Activated T-cell treated with anti-CD3 and anti-CD28 coated beads for 24 hours (primary cell): ENCODE results near the gene LRRTM4.
"Not testable (repeated sequence)": the region's sequence is repeated elsewhere in the genome, so short reads cannot be mapped to it uniquely, and the experiment has no call there.

ENCODE experiments used
- DNase-seq: peaks from one replicate; pipeline ENCODE4 v3.0.0-alpha.2; 2020; ENCODE audit warnings: low read depth

LRRTM4 gene

DNA sequence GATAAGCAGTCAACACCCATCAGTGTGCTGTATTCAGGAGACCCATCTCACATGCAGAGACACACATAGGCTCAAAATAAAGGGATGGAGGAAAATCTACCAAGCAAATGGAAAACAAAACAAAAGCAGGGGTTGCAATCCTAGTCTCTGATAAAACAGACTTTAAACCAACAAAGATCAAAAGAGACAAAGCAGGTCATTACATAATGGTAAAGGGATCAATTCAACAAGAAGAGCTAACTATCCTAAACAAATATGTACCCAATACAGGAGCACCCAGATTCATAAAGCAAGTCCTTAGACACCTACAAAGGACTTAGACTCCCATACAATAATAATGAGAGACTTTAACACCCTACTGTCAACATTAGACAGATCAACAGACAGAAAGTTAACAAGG lies 358.2 kb downstream of the LRRTM4 start:
- not testable (repeated sequence) for DNase-seq

DNA sequence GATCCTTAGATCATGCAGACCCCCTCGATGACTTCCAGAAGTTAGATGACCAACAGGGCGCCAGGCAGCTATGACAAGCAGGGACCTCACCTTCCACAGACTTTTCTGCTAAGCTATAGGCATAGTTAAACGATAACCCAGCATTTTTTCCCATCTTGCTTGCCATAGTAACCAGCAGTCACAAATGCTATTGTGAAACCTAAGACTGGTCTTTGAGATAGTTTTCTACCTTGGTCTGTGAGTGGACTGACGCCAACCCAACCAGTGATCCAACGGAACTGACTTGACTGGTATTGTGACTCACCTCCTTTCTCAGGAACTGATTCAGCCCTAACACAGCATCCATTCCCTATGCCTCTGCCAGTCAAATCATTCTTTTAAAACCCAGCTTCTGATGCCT lies 361.2 kb downstream of the LRRTM4 start:
- DNase-seq, result no peak

DNA sequence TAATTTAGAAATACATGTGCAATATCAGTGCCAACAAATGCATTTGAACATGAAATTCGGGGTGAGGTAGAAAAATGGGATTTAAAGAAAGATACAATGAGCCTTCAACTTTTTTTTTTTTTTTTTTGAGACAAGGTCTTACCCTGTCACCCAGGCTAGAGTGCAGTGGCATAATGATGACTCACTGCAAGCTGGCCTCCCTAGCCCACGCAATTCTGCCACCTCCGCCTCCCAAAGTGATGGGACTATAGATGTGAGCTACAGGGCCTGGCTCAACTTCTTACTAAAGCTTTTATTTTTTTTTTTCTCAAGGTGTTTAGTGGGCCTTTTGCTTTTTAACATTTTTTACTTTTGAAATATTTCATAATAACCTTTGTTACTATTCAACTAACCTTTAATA lies 365.6 kb downstream of the LRRTM4 start:
- DNase-seq, result no peak

DNA sequence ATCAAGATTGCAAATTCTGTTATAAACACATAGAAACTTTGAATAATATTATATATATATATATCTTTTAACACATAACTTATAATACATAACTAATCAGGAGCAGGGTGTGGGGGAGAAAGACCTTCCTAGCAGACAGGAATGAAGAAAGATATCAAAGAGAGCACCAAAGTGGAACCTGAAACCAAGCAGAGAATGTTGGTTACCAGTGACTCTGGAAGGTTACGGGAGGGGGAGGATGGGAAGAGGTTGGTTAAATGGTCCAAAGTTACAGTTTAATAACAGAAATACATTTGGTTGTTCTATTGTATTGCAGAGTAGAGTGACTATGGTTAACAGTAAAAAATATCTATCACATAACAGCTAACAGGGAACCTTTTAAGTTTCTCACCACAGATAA lies 366.7 kb downstream of the LRRTM4 start:
- DNase-seq, result no peak

DNA sequence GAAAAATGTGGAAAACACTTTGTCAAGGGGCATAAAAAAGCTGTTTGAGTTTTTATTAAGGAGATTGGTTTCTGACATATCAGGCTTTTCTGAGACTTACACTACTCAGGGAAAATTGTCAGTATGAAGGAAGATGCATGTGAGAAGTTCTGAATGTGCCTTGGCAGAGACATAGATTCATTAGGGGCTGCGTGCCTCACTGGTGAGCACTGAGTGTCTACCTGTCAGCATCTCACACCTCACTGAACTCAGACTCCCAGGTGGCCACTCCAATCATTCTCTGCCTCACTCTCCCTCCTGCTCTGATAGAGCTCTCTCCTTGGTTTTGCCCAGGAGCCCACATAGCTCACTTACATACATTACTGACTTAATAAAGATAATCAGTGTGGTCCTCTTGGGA lies 372.6 kb downstream of the LRRTM4 start:
- no peak for DNase-seq

DNA sequence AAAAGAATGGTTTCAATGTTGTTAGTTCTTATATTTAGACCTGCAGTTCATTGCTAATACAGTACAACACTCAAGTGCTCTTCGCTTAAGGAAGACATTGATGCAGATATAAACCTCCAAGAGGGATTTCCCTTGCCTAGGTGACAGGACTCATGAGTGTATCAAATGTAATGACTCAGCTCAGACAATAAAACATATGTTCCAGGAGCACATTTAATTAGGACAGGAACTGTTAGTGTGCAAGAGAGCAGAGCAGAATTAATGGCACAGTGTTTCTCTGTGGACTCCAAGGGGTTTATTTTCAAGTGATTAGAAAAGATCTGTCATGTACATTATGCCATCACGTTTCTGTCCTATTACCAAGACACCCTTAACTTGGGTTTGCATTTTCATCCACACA lies 375.0 kb downstream of the LRRTM4 start:
- DNase-seq, result no peak

DNA sequence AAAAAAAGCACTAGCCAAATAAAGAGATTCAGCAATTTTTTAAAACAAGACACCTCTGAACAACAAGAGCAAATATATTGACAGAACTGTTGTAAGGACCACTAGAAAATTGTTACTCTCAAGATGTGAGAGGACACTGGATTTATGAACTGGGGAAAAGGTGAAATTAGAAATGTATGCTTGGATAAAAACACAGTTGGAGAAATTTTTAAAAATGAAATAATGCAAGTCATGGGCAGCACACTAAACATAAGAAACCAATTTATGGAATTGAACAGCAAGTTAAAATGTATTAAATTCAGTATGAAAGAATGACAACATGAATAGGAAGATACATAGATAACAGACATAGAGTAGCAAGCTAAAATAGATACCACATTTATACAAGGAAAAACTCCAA lies 377.4 kb downstream of the LRRTM4 start:
- DNase-seq, result no peak

DNA sequence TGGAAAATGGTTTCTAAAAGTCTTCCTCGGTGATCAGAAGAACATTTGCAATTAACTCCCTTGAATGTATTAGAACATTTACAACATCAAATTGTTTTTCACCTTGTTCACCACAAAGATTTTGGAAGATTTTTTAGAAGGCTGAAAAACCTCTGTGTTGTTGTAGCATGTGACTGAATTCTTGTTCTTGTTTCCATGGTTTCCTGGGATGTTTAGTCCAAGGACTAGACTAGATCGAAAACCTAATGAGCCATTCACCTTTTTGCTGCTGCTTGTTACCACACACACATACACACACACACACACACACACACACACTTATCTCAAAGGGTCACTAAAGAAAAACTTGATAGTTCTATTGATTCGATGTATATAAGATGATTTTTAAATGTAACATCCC lies 380.0 kb downstream of the LRRTM4 start:
- DNase-seq, result no peak

DNA sequence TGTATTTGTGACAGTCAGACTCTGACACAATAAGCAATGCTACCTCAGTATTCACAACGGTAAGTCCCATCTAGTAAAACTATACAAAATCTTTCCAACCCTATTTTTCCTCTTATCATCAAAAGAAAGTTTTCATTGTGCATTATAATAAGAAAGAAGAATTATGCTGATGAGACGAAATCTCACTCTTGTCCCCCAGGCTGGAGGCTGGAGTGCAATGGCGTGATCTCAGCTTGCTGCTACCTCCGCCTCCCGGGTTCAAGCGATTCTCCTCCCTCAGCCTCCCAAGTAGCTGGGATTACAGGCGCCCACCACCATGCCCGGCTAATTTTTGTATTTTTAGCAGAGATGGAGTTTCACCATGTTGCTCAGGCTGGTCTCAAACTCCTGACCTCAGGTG lies 393.7 kb downstream of the LRRTM4 start:
- DNase-seq, result not testable (repeated sequence)

DNA sequence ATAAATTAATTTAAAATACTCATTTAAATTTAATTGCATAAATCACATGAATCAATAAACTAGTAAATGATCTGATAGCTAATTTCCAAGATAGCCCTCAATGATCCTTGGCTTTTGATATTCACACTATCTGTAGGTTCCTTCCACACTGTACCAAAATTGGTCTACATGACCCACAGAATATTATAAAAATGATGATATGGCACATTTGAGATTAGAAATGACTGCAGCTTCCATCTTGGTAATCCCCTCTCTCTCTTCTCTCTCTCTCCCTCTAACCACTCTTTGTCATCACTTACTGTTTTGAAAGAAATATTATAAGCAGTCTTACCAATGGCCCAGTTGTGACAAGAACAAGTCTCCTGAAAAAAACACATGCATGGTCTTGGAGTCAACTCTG lies 394.8 kb downstream of the LRRTM4 start:
- no peak for DNase-seq

DNA sequence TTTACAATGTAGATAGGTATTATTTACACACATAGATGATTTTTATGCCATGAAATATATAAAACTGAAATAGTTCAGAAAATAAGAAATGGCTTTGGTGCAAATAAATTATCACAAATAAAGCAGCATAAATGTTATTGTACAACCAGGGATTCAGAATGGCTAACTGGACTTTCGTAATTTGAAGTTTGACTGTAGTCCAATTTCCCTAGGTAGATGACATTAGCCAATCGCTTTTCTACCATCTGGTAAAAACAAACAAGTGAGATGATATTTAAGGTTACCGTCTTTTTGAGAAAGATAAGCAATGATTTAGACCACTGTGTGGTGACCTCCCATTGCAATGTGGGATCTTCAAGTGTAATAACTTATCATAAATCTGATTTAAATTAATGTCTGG lies 400.7 kb downstream of the LRRTM4 start:
- no peak for DNase-seq

DNA sequence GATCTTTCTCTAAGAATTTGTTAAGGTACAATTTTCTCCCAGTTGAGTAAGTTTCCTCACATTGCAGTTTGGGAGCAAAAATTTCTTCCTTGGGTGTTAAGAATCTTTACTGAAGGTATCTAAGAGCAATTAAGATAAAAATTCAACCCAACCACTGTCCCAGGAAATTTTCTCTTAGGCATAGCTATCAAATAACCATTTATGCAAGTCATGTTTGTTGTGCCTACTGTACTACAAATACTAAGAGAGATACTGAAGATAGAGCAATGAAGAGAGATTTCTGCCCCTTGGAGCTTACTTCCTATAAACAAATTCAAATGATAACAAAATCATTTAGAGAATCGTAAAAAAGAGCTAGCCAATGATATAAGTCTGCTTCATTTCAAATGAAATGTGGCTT lies 402.8 kb downstream of the LRRTM4 start:
- no peak for DNase-seq

DNA sequence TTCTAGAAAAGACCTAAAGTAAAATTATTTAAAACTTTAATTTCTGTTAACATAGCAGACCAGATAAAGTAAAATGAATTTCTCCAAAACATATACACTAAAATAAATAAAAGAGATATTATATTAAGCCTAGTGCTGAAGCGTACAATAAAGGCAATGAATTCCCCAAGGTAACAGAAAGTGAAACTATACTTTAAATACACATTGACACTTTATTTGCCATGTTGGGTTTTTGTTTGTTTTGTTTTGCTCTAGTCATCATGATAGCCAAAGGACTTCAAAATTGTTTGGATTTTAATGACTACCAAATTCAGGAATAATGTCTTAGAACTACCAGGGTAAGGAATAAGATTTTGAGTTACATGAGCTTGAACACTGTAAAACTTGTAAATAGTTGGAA lies 413.3 kb downstream of the LRRTM4 start:
- no peak for DNase-seq

DNA sequence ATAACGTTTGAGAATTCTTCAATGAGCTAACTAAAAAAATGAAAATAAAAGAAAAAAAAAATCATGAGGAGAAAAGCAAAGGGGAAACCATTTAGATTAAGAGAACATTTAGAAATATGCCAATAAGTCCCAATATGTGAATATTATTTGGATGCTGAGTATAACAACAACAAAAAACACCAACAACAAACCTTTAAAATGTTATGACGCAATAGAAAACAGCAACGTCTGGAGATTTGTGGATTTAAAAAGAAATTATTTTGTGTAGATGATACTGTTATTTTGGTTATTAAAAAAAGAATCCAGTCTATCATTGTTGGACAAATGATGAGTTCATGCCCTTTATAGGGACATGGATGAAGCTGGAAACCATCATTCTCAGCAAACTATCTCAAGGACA lies 417.2 kb downstream of the LRRTM4 start:
- DNase-seq, result no peak

DNA sequence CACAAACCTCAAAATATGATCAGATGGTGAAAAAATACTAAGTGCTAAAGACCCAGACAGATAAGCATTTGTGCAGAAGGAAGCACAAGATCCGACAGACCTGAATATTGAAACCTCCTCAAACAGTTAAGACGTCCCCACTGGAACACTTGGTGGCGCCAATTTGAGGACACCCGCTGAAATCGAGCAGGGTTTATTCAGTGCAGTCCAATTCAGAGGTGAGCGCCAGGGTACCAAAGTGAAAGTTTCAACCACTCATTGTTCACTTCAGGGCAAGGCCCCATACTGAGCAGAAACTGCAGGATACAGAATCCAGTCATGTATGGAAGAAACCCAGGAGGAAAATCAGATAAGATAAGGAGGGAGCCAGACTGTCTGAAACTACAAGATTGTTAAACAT lies 417.6 kb downstream of the LRRTM4 start:
- DNase-seq, result no peak

DNA sequence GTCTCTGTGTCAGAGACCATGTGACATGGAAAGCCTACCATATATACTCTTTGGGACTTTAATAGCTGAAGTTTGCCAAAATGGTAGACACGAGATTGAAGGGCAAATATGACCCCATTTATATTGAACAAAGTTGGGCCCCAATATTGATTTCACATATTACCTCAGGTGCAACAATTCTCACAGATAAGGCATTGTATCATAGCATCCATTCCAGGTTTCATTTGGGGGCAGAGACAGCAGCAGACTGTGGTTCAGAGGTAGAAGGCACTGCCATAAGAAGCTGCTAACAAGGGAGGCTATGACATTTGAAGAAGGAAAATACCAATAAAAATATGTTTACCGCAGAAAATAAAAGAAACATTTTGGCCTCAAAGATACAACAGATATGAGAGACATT lies 419.2 kb downstream of the LRRTM4 start:
- DNase-seq, result no peak

DNA sequence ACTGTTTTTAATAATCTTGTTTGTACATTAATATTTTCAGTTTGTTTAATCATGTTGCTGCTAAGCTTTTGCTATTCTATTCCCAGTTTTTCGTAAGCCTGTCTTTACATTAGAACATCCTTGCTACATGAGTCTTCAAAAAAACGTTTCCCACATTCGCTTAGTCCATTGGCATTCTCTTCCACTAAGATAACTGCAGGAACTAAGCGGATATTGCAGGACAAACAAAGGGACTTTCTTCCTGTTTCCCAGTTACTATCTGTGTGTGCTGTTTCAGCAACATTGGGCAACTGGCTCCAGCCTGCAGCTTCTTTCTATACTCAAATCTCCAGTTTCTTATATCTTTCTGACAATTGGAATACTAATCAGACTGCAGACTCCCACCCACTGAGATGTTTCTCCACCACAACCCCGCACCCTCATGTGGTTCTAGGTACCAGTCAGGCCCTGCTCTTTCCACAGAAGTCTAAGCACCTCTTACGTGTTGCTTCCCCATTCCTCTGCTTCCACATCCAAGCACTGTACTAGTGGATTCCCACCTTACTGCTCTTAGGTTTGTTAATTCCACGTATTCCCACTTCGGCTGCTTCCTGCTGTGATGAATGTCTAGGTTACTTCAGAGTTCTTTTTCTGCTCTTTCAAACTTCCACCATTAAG lies 420.3 kb downstream of the LRRTM4 start:
- no peak for DNase-seq

DNA sequence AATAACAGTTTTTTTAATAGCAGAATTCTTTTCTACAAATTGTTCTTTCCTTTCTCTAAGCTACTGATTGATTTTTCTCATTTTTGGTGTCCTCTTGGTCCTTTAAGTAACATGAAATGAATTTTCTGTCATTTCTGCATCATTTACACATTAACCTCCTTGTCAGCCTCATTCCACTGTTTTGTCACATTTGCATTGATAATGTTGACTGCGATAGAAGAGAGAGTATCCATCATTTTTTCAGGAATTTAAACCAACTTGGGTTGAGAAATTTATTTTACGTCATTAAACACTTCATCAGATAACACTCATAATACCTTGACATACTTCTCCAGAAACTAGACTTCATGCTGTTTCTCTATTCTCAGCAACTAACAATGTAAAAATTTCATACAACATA lies 422.2 kb downstream of the LRRTM4 start:
- no peak for DNase-seq

DNA sequence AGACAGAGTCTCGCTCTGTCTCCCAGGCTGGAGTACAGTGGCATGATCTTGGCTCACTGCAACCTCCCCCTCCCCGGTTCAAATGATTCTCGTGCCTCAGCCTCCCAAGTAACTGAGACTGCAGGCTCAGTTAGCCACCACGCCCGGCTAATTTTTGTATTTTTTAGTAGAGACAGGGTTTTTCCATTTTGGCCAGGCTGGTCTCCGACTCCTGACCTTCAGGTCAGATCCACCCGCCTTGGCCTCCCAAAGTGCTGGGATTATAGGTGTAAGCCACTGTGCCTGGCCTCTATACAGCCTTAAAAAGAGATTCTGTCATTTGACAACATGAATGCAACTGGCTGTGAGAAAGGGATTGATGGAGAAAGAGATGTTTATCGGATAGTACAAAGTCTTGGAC lies 426.7 kb downstream of the LRRTM4 start:
- DNase-seq, result not testable (repeated sequence)

DNA sequence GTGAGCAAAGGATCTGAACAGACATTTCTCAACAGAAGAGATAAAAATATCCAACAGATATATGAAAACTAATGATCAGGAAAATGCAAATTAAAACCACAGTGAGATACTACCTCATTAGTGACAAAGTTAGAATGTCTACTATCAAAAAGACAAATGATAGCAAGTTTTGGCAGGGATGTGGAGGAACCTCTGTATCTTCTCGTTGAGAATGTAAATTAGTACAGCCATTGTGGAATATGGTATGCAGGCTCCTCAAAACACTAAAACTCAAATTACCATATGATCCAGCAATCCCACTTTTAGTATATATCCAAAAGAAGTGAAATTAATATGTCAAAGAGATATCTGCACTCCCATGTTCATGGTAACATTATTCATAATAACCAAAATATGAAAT lies 427.1 kb downstream of the LRRTM4 start:
- no peak for DNase-seq

DNA sequence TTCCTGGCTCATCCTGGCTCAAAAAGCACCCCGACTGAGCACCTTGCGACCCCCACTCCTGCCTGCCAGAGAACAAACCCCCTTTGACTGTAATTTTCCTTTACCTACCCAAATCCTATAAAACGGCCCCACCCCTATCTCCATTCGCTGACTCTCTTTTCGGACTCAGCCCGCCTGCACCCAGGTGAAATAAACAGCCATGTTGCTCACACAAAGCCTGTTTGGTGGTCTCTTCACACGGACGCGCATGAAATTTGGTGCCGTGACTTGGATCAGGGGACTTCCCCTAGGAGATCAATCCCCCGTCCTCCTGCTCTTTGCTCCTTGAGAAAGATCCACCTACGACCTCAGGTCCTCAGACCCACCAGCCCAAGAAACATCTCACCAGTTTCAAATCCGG lies 433.8 kb downstream of the LRRTM4 start:
- DNase-seq, result not testable (repeated sequence)

DNA sequence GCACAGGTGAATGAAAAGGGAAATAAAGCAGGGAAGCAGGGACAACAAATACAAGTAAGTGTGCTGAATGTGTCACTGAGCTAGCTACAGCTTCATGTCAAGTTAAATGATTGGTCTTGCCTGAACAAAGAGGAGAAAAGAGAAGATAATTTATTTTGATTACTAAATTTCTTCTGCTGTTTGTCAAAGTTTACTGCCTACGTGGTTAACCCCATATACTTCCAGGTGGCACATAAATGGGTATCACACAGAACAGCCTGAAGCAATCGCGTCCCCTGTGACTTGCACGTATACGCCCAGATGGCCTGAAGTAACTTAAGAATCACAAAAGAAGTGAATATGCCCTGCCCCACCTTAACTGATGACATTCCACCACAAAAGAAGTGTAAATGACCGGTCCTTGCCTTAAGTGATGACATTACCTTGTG lies 434.2 kb downstream of the LRRTM4 start:
- DNase-seq, result no peak

DNA sequence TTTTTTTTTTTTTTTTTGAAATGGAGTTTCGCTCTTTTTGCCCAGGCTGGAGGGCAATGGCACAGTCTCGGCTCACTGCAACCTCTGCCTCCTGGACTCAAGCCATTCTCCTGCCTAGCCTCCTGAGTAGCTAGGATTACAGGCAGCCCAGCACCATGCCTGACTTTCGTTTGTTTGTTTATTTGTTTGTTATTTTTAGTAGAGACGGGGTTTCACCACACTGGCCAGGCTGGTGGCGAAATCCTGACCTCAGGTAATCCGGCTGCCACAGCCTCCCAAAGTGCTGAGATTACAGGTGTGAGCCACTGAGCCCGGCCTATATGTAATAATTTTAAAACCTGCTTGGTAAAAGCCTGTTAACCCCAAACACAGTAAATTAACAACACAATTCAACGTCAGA lies 435.7 kb downstream of the LRRTM4 start:
- no peak for DNase-seq

DNA sequence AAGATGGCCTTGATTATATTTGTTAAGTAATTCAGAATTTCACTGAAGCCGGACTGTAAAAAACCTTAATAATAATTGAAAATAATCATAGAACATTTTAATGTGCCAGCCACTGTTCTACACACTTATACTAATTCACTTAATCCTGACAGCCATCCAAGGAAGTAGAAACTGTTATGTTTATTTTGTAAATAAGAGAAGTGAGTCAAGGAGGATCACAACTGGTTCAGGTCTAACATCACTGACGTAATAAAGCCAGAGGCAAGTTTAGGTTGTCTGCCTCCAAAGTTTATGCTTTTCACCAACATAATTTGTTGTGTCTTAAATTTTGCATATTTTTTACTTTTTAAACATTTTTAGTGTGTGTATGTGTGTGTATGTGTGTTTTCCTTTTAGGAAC lies 436.1 kb downstream of the LRRTM4 start:
- DNase-seq, result no peak

DNA sequence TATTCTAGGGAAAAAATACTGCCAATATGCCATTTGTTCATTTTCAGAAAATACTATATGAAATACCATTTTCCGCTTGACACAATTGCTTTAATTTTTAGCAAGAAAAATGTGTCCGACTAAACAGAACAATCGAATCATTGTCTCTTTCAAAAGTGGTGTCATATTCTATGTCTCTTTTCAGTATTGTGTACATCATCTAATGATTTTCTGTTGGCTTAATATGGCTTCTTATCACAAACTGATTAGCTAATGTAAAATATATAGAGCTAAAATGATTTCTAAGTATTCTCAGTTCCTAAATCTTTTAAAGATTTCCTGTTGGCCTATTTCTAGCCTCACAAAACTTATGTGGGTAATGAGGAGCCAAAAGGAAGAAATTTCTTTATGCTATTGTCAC lies 436.6 kb downstream of the LRRTM4 start:
- no peak for DNase-seq
